GM10266 (cell line): ENCODE measurements around the gene RIPPLY1.

Experiments used
- DNase-seq: peaks from one replicate; pipeline ENCODE4 v3.0.0; 2012; ENCODE audit errors: extremely low spot score
- TF ChIP-seq, protein P1 (sequence below): IDR thresholded peaks from 2 replicates; pipeline ENCODE4 v1.5.1; 2012; ENCODE audit warnings: mild to moderate bottlenecking, low read depth; ENCODE audit not compliant: control insufficient read depth, insufficient read depth; ENCODE audit errors: missing control alignments

The RIPPLY1 gene

DNA sequence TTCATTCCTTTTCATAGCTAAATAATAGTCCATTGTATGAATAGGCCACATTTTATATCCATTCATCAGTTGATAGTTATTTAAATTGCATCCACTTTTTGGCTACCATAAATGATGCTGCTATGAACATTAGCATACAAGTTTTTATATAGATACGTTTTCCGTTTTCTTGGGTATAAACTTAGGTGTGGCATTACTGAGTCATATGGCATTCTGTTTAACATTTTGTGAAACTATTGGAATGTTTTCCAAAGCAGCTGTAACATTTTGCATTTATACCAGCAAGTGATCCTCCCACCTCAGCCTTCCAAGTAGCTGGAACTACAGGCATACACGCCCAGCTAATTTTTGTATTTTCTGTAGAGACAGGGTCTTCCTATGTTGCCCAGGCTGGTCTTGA, 43.3 kb upstream of the RIPPLY1 start:
- TF ChIP-seq, protein P1, sequence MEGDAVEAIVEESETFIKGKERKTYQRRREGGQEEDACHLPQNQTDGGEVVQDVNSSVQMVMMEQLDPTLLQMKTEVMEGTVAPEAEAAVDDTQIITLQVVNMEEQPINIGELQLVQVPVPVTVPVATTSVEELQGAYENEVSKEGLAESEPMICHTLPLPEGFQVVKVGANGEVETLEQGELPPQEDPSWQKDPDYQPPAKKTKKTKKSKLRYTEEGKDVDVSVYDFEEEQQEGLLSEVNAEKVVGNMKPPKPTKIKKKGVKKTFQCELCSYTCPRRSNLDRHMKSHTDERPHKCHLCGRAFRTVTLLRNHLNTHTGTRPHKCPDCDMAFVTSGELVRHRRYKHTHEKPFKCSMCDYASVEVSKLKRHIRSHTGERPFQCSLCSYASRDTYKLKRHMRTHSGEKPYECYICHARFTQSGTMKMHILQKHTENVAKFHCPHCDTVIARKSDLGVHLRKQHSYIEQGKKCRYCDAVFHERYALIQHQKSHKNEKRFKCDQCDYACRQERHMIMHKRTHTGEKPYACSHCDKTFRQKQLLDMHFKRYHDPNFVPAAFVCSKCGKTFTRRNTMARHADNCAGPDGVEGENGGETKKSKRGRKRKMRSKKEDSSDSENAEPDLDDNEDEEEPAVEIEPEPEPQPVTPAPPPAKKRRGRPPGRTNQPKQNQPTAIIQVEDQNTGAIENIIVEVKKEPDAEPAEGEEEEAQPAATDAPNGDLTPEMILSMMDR: no peak
- no peak for DNase-seq

GRCh38 chrX:106940068-106940467, 36.9 kb upstream of the RIPPLY1 start:
- no peak for DNase-seq
- TF ChIP-seq, protein P1: no peak

DNA sequence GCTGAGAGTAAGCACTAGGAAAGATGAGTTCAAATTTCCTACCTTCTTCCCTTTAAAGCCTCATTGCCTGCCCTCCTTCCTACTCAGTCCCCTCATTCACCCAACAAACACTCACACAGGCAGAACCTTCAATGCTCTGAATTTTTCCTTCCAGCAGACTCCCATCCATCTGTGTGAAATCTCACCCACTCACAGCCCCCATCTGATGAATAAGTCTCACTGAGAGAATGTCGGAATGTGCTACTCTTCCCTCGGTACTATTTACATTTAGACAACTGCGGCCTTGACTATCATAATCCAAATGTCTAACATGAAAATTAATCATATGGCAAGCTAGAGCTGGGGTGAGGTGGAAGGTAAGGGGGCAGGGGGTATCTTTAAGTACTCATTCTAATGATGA, 36.4 kb upstream of the RIPPLY1 start:
- TF ChIP-seq, protein P1: no peak
- no peak for DNase-seq

- TF ChIP-seq, protein P1: no peak
- DNase-seq: no peak
Measured at GRCh38 chrX:106936246-106936645, 33.1 kb upstream of the RIPPLY1 start.

GRCh38 chrX:106935175-106935574, 32.0 kb upstream of the RIPPLY1 start:
- DNase-seq: no peak
- TF ChIP-seq, protein P1: no peak

DNA sequence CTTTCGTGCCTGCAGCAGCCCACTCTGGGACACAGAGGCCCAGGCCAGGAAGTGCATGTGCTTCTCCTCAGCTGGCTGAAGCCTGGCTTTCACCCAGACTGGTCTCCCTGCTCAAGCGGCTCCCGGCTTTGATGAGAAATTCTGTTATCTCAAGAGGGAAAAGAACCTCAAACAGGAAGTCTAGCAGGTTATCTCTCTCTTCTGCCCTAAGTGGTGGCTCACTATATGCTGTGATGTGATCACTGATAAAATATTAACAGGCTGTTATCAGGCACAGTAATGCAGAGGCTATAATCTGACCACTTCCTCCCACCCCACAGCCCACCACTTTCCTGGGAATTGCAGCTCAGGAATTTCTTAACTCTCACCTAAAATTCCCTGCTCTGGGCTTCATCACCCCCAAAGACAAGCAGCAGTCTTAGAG, 30.4 kb upstream of the RIPPLY1 start:
- no peak for DNase-seq
- TF ChIP-seq, protein P1: no peak

- TF ChIP-seq, protein P1: no peak
Measured at GRCh38 chrX:106932960-106933537, 29.9 kb upstream of the RIPPLY1 start.

More at GRCh38 chrX:106932960-106933537, 29.9 kb upstream of the RIPPLY1 start:
- no peak for DNase-seq
